ENCODE data around the gene MT1E.

MT1E gene

DNA sequence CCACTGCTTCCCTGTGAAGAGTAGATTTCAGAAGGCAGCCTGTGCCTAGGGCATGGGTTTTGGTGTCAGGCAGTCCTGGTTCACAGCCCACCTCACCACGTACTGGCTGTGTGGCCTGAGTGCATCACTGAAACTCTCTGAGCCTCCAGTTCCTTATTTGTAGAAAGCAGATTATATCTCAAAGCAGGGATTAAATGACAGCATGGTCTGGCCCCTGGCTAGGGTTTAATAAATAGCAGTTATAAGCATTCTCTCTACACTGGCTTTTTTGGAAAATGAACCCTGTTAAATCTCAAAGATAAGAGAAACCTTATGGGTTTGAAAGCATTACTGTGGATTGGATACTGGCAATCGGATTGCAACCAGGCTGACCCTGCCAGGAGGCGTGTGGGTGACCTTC, 4.0 kb downstream of the MT1E start:
- Histone ChIP-seq H3K4me1 (ENCODE audit: control insufficient read depth, insufficient read depth, low read length) (no peaks in the 10 kb centered on the region; the same call in 1 of the 2 replicates), H3K4me3 (ENCODE audit: low read depth, low read length) (no peak overlapping the region), H3K9me3 (ENCODE audit: control insufficient read depth, insufficient read depth, low read depth, low read length) (no peaks in the 10 kb centered on the region), H3K27ac (ENCODE audit: extremely low read depth, low read depth, low read length) (no peak overlapping the region), H3K36me3 (ENCODE audit: control insufficient read depth in 2 of 2, insufficient read depth in 1 of 2, low read length in 2 of 2) (no peaks in the 10 kb centered on the region)
- POLR2A ChIA-PET: no interaction called here
- CTCF ChIA-PET: no interaction called here
- TF ChIP-seq ZNF768 (tag by site-specific recombination; IDR thresholded peaks at IDR 0.05): no peak
- TF ChIP-seq SP2 (tag by site-specific recombination; IDR thresholded peaks at IDR 0.05): no peak
- TF ChIP-seq ZFP41 (tag by site-specific recombination; IDR thresholded peaks at IDR 0.05; ENCODE audit: borderline replicate concordance): no peak
- TF ChIP-seq, protein P1, sequence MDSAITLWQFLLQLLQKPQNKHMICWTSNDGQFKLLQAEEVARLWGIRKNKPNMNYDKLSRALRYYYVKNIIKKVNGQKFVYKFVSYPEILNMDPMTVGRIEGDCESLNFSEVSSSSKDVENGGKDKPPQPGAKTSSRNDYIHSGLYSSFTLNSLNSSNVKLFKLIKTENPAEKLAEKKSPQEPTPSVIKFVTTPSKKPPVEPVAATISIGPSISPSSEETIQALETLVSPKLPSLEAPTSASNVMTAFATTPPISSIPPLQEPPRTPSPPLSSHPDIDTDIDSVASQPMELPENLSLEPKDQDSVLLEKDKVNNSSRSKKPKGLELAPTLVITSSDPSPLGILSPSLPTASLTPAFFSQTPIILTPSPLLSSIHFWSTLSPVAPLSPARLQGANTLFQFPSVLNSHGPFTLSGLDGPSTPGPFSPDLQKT (IDR thresholded peaks at IDR 0.05; ENCODE audit: borderline replicate concordance, low read depth, low read length): no peak
- no peak for TF ChIP-seq ZBTB21 (tag by site-specific recombination; IDR thresholded peaks at IDR 0.05)
- TF ChIP-seq, protein P2, sequence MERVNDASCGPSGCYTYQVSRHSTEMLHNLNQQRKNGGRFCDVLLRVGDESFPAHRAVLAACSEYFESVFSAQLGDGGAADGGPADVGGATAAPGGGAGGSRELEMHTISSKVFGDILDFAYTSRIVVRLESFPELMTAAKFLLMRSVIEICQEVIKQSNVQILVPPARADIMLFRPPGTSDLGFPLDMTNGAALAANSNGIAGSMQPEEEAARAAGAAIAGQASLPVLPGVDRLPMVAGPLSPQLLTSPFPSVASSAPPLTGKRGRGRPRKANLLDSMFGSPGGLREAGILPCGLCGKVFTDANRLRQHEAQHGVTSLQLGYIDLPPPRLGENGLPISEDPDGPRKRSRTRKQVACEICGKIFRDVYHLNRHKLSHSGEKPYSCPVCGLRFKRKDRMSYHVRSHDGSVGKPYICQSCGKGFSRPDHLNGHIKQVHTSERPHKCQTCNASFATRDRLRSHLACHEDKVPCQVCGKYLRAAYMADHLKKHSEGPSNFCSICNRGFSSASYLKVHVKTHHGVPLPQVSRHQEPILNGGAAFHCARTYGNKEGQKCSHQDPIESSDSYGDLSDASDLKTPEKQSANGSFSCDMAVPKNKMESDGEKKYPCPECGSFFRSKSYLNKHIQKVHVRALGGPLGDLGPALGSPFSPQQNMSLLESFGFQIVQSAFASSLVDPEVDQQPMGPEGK (tag by site-specific recombination; IDR thresholded peaks at IDR 0.05): no peak
- TF ChIP-seq, protein P3, sequence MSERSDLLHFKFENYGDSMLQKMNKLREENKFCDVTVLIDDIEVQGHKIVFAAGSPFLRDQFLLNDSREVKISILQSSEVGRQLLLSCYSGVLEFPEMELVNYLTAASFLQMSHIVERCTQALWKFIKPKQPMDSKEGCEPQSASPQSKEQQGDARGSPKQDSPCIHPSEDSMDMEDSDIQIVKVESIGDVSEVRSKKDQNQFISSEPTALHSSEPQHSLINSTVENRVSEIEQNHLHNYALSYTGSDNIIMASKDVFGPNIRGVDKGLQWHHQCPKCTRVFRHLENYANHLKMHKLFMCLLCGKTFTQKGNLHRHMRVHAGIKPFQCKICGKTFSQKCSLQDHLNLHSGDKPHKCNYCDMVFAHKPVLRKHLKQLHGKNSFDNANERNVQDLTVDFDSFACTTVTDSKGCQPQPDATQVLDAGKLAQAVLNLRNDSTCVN (tag by site-specific recombination; optimal IDR thresholded peaks at IDR 0.05): no peak
- no peak for TF ChIP-seq ZNF76 (tag by site-specific recombination; IDR thresholded peaks at IDR 0.05; ENCODE audit: borderline replicate concordance, low read depth)
- TF ChIP-seq, protein P4, sequence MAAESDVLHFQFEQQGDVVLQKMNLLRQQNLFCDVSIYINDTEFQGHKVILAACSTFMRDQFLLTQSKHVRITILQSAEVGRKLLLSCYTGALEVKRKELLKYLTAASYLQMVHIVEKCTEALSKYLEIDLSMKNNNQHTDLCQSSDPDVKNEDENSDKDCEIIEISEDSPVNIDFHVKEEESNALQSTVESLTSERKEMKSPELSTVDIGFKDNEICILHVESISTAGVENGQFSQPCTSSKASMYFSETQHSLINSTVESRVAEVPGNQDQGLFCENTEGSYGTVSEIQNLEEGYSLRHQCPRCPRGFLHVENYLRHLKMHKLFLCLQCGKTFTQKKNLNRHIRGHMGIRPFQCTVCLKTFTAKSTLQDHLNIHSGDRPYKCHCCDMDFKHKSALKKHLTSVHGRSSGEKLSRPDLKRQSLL (tag by site-specific recombination; IDR thresholded peaks at IDR 0.05): no peak
- TF ChIP-seq, protein P5, sequence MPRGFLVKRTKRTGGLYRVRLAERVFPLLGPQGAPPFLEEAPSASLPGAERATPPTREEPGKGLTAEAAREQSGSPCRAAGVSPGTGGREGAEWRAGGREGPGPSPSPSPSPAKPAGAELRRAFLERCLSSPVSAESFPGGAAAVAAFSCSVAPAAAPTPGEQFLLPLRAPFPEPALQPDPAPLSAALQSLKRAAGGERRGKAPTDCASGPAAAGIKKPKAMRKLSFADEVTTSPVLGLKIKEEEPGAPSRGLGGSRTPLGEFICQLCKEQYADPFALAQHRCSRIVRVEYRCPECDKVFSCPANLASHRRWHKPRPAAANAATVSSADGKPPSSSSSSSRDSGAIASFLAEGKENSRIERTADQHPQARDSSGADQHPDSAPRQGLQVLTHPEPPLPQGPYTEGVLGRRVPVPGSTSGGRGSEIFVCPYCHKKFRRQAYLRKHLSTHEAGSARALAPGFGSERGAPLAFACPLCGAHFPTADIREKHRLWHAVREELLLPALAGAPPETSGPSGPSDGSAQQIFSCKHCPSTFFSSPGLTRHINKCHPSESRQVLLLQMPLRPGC (tag by site-specific recombination; IDR thresholded peaks at IDR 0.05): no peak
- TF ChIP-seq SCRT1 (tag by site-specific recombination; IDR thresholded peaks at IDR 0.05; ENCODE audit: borderline replicate concordance): no peak

DNA sequence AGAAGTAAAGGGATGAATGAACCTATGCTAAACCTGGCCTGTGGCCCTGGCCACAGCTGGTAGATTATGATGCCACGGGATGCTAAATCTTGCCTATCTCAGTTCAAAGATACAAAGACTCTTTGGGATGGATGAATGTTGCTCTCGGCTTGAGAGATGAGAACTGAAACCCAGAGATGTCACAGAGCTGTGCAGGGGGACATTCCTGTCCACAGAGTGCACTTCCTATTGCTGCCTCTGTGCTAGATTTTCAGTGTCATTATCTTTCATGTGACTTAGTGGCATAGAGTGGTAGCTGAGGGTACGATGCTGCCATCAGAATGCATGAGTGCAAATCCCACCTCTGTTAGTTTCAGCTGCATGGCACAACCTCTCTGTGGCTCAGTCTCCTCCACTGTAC, 4.6 kb downstream of the MT1E start:
- TF ChIP-seq, protein P6, sequence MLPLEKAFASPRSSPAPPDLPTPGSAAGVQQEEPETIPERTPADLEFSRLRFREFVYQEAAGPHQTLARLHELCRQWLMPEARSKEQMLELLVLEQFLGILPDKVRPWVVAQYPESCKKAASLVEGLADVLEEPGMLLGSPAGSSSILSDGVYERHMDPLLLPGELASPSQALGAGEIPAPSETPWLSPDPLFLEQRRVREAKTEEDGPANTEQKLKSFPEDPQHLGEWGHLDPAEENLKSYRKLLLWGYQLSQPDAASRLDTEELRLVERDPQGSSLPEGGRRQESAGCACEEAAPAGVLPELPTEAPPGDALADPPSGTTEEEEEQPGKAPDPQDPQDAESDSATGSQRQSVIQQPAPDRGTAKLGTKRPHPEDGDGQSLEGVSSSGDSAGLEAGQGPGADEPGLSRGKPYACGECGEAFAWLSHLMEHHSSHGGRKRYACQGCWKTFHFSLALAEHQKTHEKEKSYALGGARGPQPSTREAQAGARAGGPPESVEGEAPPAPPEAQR (tag by site-specific recombination; IDR thresholded peaks at IDR 0.05): no peak
- 0 out of 2 replicates have a peak, but pooled peaks have one; percentile 17 for TF ChIP-seq ZNF768 (tag by site-specific recombination; IDR thresholded peaks at IDR 0.05)
- H3K27ac ChIP-seq (ENCODE audit: extremely low read depth, low read depth, low read length): no peak overlapping the region
- H3K9me3 ChIP-seq (ENCODE audit: control insufficient read depth, insufficient read depth, low read depth, low read length): no peaks in the 10 kb centered on the region
- no peak overlapping the region for H3K4me3 ChIP-seq (ENCODE audit: low read depth, low read length)
- H3K36me3 ChIP-seq (ENCODE audit: control insufficient read depth in 2 of 2, insufficient read depth in 1 of 2, low read length in 2 of 2): no peaks in the 10 kb centered on the region
- ChIA-PET CTCF (interaction anchor here (1.1 to 1.5 kb wide), 2 partner anchors 53 to 72 kb away, joined by 4 to 6 read pairs; no protein-coding TSS in a partner anchor), POLR2A (interaction anchor here (1.0 kb wide), 1 partner anchor 22 kb away, joined by 3 read pairs; the partner anchor contains the start of gene MT2A)
- H3K4me1 ChIP-seq (ENCODE audit: control insufficient read depth, insufficient read depth, low read length): no peaks in the 10 kb centered on the region; the same call in 1 of the 2 replicates

Measured in HEK293 (cell line).